Lung (tissue), 12 donors: Measurements from ENCODE around the gene DTD1. TPM values are rescaled to one million over a fixed set of nuclear protein-coding genes. Genes with fewer than 3 reads are reported as not detected.

Source experiments
- ATAC-seq: fragments of 200-7000 bp; cut with Tn5 transposase; one replicate; pipeline ENCODE4 v1.9.1; 2020; ENCODE audit warnings: moderate number of reproducible peaks; ENCODE audit not compliant: insufficient read depth, low FRiP score
- DNase-seq, 3 donors: peaks; one replicate each; pipeline ENCODE4 v3.0.0-alpha.2; 2013 to 2017
- H3K27ac ChIP-seq, 2 donors: one replicate each; pipeline ENCODE4 v1.5.1; 2013; ENCODE audit warnings: mild to moderate bottlenecking in 2 of 2, moderate library complexity in 2 of 2, control low read depth in 1 of 2, inconsistent platforms in 1 of 2, low read depth in 1 of 2, low read length in 1 of 2
- H3K27me3 ChIP-seq, 3 donors: one replicate each; pipeline ENCODE4 v1.5.1; 2013; ENCODE audit warnings: low read length in 2 of 3; ENCODE audit not compliant: control insufficient read depth in 3 of 3, insufficient read depth in 3 of 3
- H3K36me3 ChIP-seq, 4 donors: one replicate each; pipeline ENCODE4 v1.5.1; 2013; ENCODE audit warnings: low read length in 4 of 4, mild to moderate bottlenecking in 1 of 4, moderate library complexity in 1 of 4; ENCODE audit not compliant: control insufficient read depth in 4 of 4, insufficient read depth in 4 of 4
- H3K4me1 ChIP-seq, 5 donors: one replicate each; pipeline ENCODE4 v1.5.1; 2013; ENCODE audit warnings: low read length in 5 of 5, mild to moderate bottlenecking in 2 of 5, moderate library complexity in 1 of 5; ENCODE audit not compliant: control insufficient read depth in 5 of 5, insufficient read depth in 5 of 5
- H3K4me3 ChIP-seq: one replicate; pipeline ENCODE4 v1.5.1; 2013; ENCODE audit warnings: mild to moderate bottlenecking, control low read depth, moderate library complexity
- H3K9ac ChIP-seq, 2 donors: one replicate each; pipeline ENCODE4 v1.5.1; 2013; ENCODE audit warnings: low read length in 2 of 2, control low read depth in 1 of 2; ENCODE audit not compliant: insufficient read depth in 1 of 2
- H3K9me3 ChIP-seq, 4 donors: one replicate each; pipeline ENCODE4 v1.5.1; 2013; ENCODE audit warnings: low read length in 3 of 4, mild to moderate bottlenecking in 1 of 4, moderate library complexity in 1 of 4; ENCODE audit not compliant: control insufficient read depth in 4 of 4, insufficient read depth in 3 of 4
- WGBS, 2 donors: extraction: QIAGEN DNeasy Blood & Tissue Kit; methylation state at CpG; one replicate each; pipeline ENCODE4 v1.1.7; 2013; 5-methylcytosine and 5-hydroxymethylcytosine counted together
- polyA plus RNA-seq, 2 donors: library from polyadenylated mRNA; stranded (reverse); fragments of 200-250 nt; gene quantifications; one replicate each; pipeline ENCODE4 v1.2.1, GENCODE V29; 2013
- total RNA-seq, 2 donors: library from RNA; depleted of rRNA in 1 of 2; stranded (reverse); fragments of >200 nt in 1 of 2; gene quantifications; one replicate each; pipeline ENCODE4 v1.2.1, GENCODE V29; 2014 to 2021
- TF ChIP-seq, protein P1 (sequence below): IDR thresholded peaks from 2 replicates; pipeline ENCODE4 v1.5.1; 2012; ENCODE audit warnings: mild to moderate bottlenecking; ENCODE audit errors: control extremely low read depth, extremely low read depth
- donor health status: control.
- donor health status: control.
- donor health status: Bipolar disorder and iron deficiency.
- donor health status: healthy.
- donor health status: DM: yes; HTN: yes; CAD: no.

DTD1 gene
- total and polyA plus RNA-seq, 4 donors = 17.4 to 39.2 (median 24.6) TPM

DNA sequence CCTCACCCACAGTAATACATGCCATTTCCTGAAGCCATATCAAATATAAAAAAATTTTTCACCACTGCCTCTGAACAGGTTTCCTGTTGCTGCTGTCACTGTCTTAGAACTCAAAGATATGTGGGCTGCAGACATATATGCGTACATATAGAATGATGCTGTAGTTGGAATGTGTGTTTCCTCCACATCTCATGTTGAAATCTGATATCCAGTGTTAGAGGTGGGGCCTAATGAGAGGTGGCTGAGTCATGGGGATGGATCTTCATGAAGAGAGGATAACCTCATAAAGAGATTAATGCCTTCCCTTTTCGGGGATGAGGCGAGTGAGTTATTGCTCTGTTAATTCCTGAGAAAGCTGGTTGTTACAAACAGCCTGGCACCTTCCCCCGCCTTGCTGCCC is 218.0 kb downstream of the DTD1 start:
- no peaks in the 10 kb centered on the region for H3K36me3 ChIP-seq
- H3K27me3 ChIP-seq = peaks cover 0 to 2% (median 0%) of the 10 kb centered on the region in 3 donors
- DNase-seq (no peak), ATAC-seq (no peak)
- H3K4me1 ChIP-seq = no peaks in the 10 kb centered on the region
- peaks cover 0 to 2% (median 0%) of the 10 kb centered on the region in 4 donors for H3K9me3 ChIP-seq
- no peak overlapping the region for H3K9ac ChIP-seq
- no peak overlapping the region for H3K27ac ChIP-seq
- 67 to 72% methylated on average over 4 of the region's 4 CpGs for WGBS, 2 donors
- no peak overlapping the region for H3K4me3 ChIP-seq
- TF ChIP-seq, protein P1, sequence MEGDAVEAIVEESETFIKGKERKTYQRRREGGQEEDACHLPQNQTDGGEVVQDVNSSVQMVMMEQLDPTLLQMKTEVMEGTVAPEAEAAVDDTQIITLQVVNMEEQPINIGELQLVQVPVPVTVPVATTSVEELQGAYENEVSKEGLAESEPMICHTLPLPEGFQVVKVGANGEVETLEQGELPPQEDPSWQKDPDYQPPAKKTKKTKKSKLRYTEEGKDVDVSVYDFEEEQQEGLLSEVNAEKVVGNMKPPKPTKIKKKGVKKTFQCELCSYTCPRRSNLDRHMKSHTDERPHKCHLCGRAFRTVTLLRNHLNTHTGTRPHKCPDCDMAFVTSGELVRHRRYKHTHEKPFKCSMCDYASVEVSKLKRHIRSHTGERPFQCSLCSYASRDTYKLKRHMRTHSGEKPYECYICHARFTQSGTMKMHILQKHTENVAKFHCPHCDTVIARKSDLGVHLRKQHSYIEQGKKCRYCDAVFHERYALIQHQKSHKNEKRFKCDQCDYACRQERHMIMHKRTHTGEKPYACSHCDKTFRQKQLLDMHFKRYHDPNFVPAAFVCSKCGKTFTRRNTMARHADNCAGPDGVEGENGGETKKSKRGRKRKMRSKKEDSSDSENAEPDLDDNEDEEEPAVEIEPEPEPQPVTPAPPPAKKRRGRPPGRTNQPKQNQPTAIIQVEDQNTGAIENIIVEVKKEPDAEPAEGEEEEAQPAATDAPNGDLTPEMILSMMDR = no peak

DNA sequence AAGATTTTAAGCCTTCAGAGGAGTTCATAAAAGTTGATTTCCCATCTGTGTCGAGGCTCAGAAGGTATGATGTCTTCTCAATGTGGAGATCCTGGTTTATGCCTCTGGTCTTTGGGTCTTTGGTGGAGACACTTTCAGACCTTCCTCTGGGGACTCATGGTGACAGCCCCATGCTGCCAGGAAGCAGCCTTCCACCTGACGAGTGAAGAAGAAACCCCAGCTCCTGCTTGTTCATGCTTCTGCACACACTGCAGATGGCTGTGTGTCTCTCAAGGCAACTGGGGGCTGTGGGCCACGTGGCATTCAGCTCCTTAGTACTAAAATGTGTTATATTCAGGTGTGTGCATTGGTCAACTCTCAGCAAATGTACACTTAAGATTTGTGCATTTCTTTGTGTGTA is 220.9 kb downstream of the DTD1 start:
- TF ChIP-seq, protein P1 = no peak
- 52 to 66% methylated on average over 3 of the region's 3 CpGs for WGBS, 2 donors
- DNase-seq (no peak), ATAC-seq (no peak)
- Histone ChIP-seq H3K9ac (no peak overlapping the region), H3K9me3 (peaks cover 0 to 6% (median 0%) of the 10 kb centered on the region in 4 donors), H3K4me3 (no peak overlapping the region), H3K36me3 (no peaks in the 10 kb centered on the region), H3K4me1 (no peaks in the 10 kb centered on the region), H3K27me3 (peaks cover 0 to 2% (median 0%) of the 10 kb centered on the region in 3 donors), H3K27ac (no peak overlapping the region)

DNA sequence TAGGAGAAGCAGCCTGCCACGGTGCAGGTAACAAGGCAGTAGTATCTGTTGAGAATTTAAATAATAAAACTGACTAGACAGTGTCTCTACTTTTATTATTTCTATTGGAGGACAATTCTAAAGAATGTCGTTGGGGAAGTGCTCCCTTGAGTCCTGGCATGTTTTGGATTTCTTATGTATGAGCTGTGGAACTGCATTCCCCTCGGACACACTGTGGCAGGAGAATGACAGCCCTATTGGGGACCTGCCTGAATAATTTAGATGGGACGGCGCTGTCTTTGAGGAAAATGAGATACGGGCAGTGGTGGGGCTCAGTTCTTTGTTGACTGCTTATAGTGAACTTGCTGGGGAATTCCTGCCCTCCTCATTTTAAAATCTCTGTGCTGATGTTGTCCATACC is 223.3 kb downstream of the DTD1 start:
- Histone ChIP-seq H3K27ac (no peak overlapping the region), H3K4me1 (no peaks in the 10 kb centered on the region), H3K4me3 (no peak overlapping the region), H3K27me3 (peaks cover 0 to 2% (median 0%) of the 10 kb centered on the region in 3 donors), H3K9ac (no peak overlapping the region), H3K9me3 (peaks cover 0 to 4% (median 0%) of the 10 kb centered on the region in 4 donors), H3K36me3 (no peaks in the 10 kb centered on the region)
- 83 to 88% methylated on average over 6 of the region's 6 CpGs for WGBS, 2 donors
- TF ChIP-seq, protein P1 = no peak
- DNase-seq (no peak), ATAC-seq (no peak)

DNA sequence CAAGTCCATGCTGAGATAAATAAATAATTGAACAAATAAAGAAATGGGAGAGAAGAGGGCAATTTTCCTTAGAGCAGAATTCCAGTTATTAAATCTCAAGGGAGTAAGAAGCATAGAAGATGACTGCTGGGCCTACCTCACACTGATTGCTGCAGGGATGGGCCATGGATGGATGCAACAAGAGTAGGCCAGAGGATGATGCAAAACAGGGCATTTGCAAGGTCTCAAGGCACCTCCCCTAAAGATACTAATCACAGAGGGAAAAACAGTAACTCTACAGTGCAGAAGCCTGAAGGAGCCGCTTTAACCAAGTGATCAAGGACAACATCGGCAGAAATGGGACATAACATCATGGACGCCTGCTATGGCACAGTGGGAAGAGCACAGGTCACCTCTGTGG is 224.1 kb downstream of the DTD1 start:
- Histone ChIP-seq H3K36me3 (no peaks in the 10 kb centered on the region), H3K27ac (no peak overlapping the region), H3K4me1 (no peaks in the 10 kb centered on the region), H3K27me3 (peaks cover 0 to 2% (median 0%) of the 10 kb centered on the region in 3 donors), H3K4me3 (no peak overlapping the region), H3K9me3 (peaks cover 0 to 4% (median 0%) of the 10 kb centered on the region in 4 donors), H3K9ac (no peak overlapping the region)
- TF ChIP-seq, protein P1 = no peak
- ATAC-seq = no peak
- WGBS, 2 donors = 91 to 92% methylated on average over 3 of the region's 3 CpGs
- DNase-seq = no peak
